ENCODE measurements around the gene C16orf74.

C16orf74 gene

DNA sequence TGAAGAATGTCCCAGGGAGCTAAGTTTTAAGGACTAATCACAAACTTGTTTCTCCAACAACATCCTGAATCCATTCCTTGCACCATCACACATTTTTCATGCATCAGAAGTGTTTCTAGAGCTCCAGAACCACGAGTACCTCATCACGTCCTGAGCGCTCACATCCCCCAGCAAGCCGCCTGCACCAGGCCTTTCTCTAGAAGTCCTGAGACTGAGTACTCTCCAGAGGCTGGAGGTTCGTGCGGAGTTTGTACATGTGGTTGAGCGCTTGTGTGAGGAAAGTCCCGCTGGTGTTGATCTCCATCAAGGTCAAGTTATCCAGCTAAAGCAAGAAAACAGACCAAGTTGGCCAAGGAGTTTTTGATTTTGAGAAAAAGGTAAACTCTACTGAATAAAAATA, 72.9 kb downstream of the C16orf74 start:
- Histone ChIP-seq H3K4me1 (ENCODE audit: control insufficient read depth, insufficient read depth, low read length) (no peaks in the 10 kb centered on the region), H3K9me3 (ENCODE audit: control insufficient read depth, low read length) (no peaks in the 10 kb centered on the region), H3K27ac (ENCODE audit: insufficient read depth, low read depth, low read length, poor library complexity, severe bottlenecking) (no peak overlapping the region), H3K4me3 (ENCODE audit: insufficient read depth, low read depth, low read length) (no peak overlapping the region), H3K27me3 (ENCODE audit: control insufficient read depth, insufficient read depth, low read length, poor library complexity, severe bottlenecking) (no peaks in the 10 kb centered on the region), H3K36me3 (ENCODE audit: control insufficient read depth, insufficient read depth, low read length) (peaks cover 65% of the 10 kb centered on the region)
- WGBS, 2 experiments: 84 to 86% methylated on average over 8 of the region's 8 CpGs

DNA sequence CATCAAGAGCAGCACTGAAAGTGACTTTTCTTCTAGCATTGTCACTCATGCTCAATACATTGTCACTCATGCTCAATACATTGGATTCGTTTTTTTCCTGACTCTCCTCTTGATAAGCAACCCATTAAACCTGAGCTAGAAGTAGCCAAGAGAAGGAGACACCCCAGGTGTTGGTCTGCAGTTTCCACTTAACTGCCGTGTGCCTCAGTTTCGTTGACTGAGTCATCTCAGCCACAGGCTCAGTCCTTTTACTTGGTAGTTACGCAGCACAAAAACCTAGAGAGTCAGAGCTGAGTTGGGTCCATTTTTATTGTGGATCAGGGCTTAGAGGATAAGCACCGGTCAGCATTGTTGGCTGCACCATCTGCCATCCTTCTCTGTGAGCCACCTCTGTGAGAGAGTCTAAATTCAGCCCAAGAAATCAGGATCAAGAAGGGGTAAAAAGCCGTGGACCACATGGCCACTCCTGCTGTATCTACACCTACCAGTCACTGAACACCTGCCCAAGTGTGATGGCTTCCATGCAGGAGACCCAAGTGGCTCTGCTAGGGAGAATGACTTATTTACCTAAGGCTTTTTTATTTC, 73.4 kb downstream of the C16orf74 start:
- Histone ChIP-seq H3K4me3 (ENCODE audit: insufficient read depth, low read depth, low read length) (no peak overlapping the region), H3K27me3 (ENCODE audit: control insufficient read depth, insufficient read depth, low read length, poor library complexity, severe bottlenecking) (no peaks in the 10 kb centered on the region), H3K27ac (ENCODE audit: insufficient read depth, low read depth, low read length, poor library complexity, severe bottlenecking) (no peak overlapping the region), H3K4me1 (ENCODE audit: control insufficient read depth, insufficient read depth, low read length) (no peaks in the 10 kb centered on the region), H3K36me3 (ENCODE audit: control insufficient read depth, insufficient read depth, low read length) (peaks cover 65% of the 10 kb centered on the region), H3K9me3 (ENCODE audit: control insufficient read depth, low read length) (no peaks in the 10 kb centered on the region)
- 92 to 94% methylated on average over 6 of the region's 6 CpGs for whole genome bisulfite sequencing, 2 experiments

DNA sequence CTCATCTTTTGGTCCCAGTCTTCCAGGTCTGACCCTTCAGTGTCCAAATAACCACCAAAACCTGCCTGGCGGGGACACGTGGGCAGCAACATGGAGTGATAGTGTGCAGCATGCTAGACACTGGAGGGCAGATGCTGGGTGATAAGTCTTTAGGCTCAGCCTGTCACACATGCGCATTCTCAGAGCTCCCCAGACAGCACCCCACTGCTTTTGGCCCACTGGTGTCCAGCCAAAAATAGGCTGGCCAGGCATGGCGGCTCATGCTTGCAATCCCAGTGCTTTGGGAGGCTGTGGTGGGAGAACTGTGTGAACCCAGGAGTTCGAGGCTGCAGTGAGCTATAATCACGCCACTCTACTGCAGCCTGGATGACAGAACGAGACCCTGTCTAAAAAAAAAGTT, 74.4 kb downstream of the C16orf74 start:
- 93 to 97% methylated on average over 7 of the region's 7 CpGs for WGBS, 2 experiments
- Histone ChIP-seq H3K9me3 (ENCODE audit: control insufficient read depth, low read length) (no peaks in the 10 kb centered on the region), H3K27me3 (ENCODE audit: control insufficient read depth, insufficient read depth, low read length, poor library complexity, severe bottlenecking) (no peaks in the 10 kb centered on the region), H3K36me3 (ENCODE audit: control insufficient read depth, insufficient read depth, low read length) (peaks cover 62% of the 10 kb centered on the region), H3K27ac (ENCODE audit: insufficient read depth, low read depth, low read length, poor library complexity, severe bottlenecking) (no peak overlapping the region), H3K4me1 (ENCODE audit: control insufficient read depth, insufficient read depth, low read length) (no peaks in the 10 kb centered on the region), H3K4me3 (ENCODE audit: insufficient read depth, low read depth, low read length) (no peak overlapping the region)

DNA sequence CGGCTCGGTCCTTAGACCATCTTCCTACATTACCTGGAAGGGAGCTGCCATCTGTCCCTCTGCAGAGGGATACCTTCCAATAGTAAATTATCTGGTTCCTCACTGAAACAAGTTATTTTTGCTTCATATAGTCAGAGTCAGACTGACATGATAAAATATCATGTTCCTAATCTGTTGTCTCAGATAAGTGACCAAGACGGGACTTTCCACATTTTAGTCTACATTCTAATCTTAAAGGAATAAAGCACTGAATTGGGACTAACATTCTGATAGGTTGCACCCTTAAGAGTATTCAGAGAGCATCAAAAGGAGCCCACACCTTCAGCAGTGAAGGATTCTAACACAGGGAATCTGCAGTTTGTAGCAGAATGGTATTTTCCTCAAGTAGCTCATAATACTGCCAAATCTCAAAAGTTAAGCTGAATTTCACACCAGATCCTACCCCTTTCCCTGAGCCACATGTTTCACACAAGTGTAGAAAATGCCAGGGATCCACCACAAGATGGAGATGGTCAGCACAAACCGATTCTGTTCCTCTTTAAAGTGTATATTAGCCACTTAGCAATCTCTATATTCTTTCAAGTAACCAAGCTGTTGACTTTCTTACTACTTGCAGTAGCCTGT, 75.5 kb downstream of the C16orf74 start:
- 85 to 89% methylated on average over 4 of the region's 4 CpGs for WGBS, 2 experiments
- Histone ChIP-seq H3K27ac (ENCODE audit: insufficient read depth, low read depth, low read length, poor library complexity, severe bottlenecking) (no peak overlapping the region), H3K4me3 (ENCODE audit: insufficient read depth, low read depth, low read length) (no peak overlapping the region), H3K27me3 (ENCODE audit: control insufficient read depth, insufficient read depth, low read length, poor library complexity, severe bottlenecking) (no peaks in the 10 kb centered on the region), H3K4me1 (ENCODE audit: control insufficient read depth, insufficient read depth, low read length) (no peaks in the 10 kb centered on the region), H3K9me3 (ENCODE audit: control insufficient read depth, low read length) (no peaks in the 10 kb centered on the region), H3K36me3 (ENCODE audit: control insufficient read depth, insufficient read depth, low read length) (peaks cover 55% of the 10 kb centered on the region)

DNA sequence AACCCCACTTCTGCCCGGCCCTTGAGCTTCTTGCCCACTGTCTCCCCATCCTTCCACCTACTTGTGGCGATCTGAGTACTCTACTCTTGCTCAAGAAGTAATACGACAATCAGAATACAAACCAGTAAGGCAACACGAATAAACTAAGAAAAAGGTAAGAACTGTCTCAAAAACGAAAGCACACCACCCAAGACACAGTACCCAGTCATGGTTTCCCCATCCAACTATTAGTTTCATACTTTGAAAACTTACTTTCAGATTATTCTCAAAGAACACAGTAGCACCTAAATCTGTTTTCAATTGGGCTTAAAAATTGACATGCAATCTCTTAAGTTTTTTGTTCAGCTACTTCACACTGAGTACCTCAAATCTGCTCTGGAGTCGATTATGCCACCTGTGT, 76.1 kb downstream of the C16orf74 start:
- Histone ChIP-seq H3K4me1 (ENCODE audit: control insufficient read depth, insufficient read depth, low read length) (no peaks in the 10 kb centered on the region), H3K27me3 (ENCODE audit: control insufficient read depth, insufficient read depth, low read length, poor library complexity, severe bottlenecking) (no peaks in the 10 kb centered on the region), H3K27ac (ENCODE audit: insufficient read depth, low read depth, low read length, poor library complexity, severe bottlenecking) (no peak overlapping the region), H3K36me3 (ENCODE audit: control insufficient read depth, insufficient read depth, low read length) (peaks cover 50% of the 10 kb centered on the region), H3K9me3 (ENCODE audit: control insufficient read depth, low read length) (no peaks in the 10 kb centered on the region), H3K4me3 (ENCODE audit: insufficient read depth, low read depth, low read length) (no peak overlapping the region)
- 94 to 95% methylated on average over 6 of the region's 6 CpGs for WGBS, 2 experiments

DNA sequence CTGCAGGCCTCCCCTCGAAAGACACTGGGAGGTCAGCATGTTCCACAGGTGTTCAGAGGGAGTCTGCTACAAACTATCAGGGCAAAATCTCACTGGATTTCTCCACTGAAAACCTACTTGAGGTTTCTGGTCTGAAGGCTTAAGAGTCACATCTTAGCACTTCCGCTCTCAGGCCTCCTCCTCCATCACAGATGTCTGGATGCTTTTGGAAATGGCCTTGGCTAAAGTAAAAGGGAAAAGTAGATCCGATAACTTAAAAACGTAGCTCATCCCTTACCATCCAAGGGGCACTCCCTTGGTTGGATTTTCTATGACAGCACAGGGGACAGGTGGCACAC, 76.5 kb downstream of the C16orf74 start:
- H3K27me3 ChIP-seq (ENCODE audit: control insufficient read depth, insufficient read depth, low read length, poor library complexity, severe bottlenecking): no peaks in the 10 kb centered on the region
- 95 to 97% methylated on average over 4 of the region's 4 CpGs for WGBS, 2 experiments
- no peak overlapping the region for H3K4me3 ChIP-seq (ENCODE audit: insufficient read depth, low read depth, low read length)
- H3K4me1 ChIP-seq (ENCODE audit: control insufficient read depth, insufficient read depth, low read length): no peaks in the 10 kb centered on the region
- peaks cover 51% of the 10 kb centered on the region for H3K36me3 ChIP-seq (ENCODE audit: control insufficient read depth, insufficient read depth, low read length)
- no peaks in the 10 kb centered on the region for H3K9me3 ChIP-seq (ENCODE audit: control insufficient read depth, low read length)
- no peak overlapping the region for H3K27ac ChIP-seq (ENCODE audit: insufficient read depth, low read depth, low read length, poor library complexity, severe bottlenecking)

DNA sequence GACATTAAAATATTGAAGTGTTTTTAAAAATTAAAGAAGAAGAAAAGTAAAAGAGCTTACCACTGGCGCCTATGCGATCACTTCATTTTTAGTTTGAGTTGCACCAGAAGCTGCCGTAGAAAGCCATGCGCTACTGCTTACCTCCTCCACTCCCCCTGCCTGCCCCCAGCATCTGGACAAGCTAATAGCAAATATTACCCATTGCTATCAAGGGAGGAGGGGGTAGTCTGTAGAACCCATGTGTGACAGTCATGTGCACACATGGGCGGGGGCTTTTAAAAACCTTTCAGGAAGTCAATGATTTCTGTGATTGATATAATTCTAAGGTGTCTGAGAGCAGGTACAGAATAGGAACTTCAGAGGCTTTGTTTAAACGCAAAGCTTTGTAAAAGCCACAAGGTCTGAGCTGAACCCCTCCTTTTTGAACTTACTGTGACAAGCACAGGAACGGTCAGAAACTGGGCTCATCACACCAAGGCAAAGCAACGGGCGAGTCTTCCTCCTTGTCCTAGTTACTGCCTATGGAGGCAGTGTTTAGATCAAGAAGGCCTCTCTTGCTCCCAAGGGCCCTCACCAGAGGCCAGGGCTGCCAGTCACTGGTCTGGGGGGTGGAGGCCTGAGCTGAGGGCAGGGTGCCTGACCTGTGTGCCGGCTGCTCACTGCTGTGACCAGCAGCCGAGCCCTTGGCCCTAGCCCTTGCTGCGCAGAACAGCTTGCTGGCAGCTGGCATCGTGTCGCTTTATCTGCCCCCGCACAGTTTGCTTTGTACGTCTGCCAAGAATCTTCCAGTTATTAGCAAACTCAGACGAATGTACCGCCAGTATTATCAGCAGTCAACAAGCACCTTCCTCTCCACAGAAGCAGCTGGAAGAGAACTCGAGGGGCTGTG, 77.1 kb downstream of the C16orf74 start:
- Histone ChIP-seq H3K4me3 (ENCODE audit: insufficient read depth, low read depth, low read length) (no peak overlapping the region), H3K36me3 (ENCODE audit: control insufficient read depth, insufficient read depth, low read length) (peaks cover 46% of the 10 kb centered on the region), H3K4me1 (ENCODE audit: control insufficient read depth, insufficient read depth, low read length) (no peaks in the 10 kb centered on the region), H3K9me3 (ENCODE audit: control insufficient read depth, low read length) (no peaks in the 10 kb centered on the region), H3K27ac (ENCODE audit: insufficient read depth, low read depth, low read length, poor library complexity, severe bottlenecking) (no peak overlapping the region), H3K27me3 (ENCODE audit: control insufficient read depth, insufficient read depth, low read length, poor library complexity, severe bottlenecking) (no peaks in the 10 kb centered on the region)
- WGBS, 2 experiments: 95% methylated on average over 19 of the region's 19 CpGs

DNA sequence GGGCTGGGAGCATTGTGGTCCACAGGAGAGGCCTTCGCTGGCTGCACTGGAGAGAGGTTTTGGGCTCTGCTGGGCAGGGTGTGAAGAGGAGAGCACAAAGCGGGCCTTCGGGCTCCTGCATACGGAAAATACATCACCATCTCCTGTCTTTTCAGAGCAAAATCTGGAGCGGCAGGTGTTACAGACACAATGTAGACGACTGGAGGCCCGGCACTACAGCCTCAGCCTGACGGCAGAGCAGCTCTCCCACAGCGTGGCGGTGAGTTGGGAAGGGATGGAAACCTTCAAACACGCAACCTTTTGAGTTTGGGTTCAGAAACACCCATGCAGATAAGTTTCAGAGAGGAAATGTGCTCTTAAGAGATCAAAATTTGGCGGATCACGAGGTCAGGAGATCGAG, 80.1 kb downstream of the C16orf74 start:
- H3K27ac ChIP-seq (ENCODE audit: insufficient read depth, low read depth, low read length, poor library complexity, severe bottlenecking): no peak overlapping the region
- 95 to 97% methylated on average over 14 of the region's 14 CpGs for WGBS, 2 experiments
- no peaks in the 10 kb centered on the region for H3K9me3 ChIP-seq (ENCODE audit: control insufficient read depth, low read length)
- peaks cover 40% of the 10 kb centered on the region for H3K36me3 ChIP-seq (ENCODE audit: control insufficient read depth, insufficient read depth, low read length)
- H3K27me3 ChIP-seq (ENCODE audit: control insufficient read depth, insufficient read depth, low read length, poor library complexity, severe bottlenecking): no peaks in the 10 kb centered on the region
- no peaks in the 10 kb centered on the region for H3K4me1 ChIP-seq (ENCODE audit: control insufficient read depth, insufficient read depth, low read length)
- no peak overlapping the region for H3K4me3 ChIP-seq (ENCODE audit: insufficient read depth, low read depth, low read length)

DNA sequence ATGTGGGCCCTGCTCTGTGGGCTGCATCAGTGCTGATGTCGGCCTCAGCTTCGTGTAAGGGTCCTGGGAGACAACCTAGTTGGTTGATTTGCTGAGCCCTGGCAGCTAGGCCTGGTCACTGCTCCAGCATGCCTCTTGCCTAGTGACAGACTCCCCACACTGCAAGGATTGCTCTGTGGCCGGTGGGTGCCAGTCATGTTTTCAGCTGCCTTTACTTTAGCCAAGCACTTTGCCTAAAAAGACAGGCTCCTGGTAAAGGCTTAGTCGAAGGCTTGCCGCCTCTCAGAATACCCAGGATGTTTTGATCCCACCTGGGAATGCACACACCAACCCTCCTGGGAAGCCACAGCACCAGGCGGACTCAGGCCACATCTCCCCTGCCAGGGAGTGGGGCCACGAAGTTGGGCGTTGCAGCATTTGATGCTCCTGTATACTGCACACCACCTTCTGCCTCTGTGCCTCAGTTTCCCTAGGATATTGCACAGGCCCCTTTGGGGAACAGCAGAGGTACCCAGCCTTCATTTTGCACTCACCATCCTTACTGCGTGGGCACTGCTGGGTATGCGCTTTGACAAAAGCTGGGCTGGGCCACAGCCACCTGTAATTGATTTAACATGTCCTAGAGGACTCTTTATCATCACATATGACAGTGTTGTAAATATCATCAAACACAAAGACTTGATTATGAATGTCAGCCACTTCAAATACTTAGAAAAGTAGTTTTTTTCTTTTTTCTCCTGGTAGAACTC, 82.0 kb downstream of the C16orf74 start:
- H3K27me3 ChIP-seq (ENCODE audit: control insufficient read depth, insufficient read depth, low read length, poor library complexity, severe bottlenecking): no peaks in the 10 kb centered on the region
- 94 to 96% methylated on average over 10 of the region's 10 CpGs for WGBS, 2 experiments
- H3K9me3 ChIP-seq (ENCODE audit: control insufficient read depth, low read length): no peaks in the 10 kb centered on the region
- H3K27ac ChIP-seq (ENCODE audit: insufficient read depth, low read depth, low read length, poor library complexity, severe bottlenecking): no peak overlapping the region
- peaks cover 34% of the 10 kb centered on the region for H3K36me3 ChIP-seq (ENCODE audit: control insufficient read depth, insufficient read depth, low read length)
- H3K4me1 ChIP-seq (ENCODE audit: control insufficient read depth, insufficient read depth, low read length): no peaks in the 10 kb centered on the region
- H3K4me3 ChIP-seq (ENCODE audit: insufficient read depth, low read depth, low read length): no peak overlapping the region
